ENCODE data around the gene LRRC75B.

LRRC75B gene

DNA sequence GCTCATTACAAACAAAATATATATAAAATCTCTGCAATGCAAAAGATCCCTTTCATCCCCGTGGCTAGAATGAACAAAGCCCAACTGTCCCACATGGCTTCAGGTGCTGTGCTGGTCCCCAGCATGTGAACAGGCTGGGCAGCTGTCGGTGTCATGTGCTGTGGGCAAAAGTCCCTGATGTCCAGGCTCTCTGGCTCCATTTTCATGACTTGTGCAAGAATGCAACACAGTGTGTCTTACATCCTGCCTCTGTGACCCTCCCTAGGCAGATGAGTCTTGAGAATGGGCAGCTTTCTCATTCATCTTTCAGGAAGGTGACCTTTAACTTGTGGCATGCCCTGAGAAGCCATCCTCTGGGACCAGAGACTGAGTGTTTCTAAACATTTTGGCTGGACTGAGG is 52.4 kb downstream of the LRRC75B start:
- in situ Hi-C loops (cut with HindIII; ENCODE audit: low sequenced_read_pairs), result no loop called here
- DNase-seq (ENCODE audit: low read depth), result no peak
- H3K4me3 ChIP-seq (ENCODE audit: low read depth, low read length), result no peak overlapping the region
- TF ChIP-seq, protein P1, sequence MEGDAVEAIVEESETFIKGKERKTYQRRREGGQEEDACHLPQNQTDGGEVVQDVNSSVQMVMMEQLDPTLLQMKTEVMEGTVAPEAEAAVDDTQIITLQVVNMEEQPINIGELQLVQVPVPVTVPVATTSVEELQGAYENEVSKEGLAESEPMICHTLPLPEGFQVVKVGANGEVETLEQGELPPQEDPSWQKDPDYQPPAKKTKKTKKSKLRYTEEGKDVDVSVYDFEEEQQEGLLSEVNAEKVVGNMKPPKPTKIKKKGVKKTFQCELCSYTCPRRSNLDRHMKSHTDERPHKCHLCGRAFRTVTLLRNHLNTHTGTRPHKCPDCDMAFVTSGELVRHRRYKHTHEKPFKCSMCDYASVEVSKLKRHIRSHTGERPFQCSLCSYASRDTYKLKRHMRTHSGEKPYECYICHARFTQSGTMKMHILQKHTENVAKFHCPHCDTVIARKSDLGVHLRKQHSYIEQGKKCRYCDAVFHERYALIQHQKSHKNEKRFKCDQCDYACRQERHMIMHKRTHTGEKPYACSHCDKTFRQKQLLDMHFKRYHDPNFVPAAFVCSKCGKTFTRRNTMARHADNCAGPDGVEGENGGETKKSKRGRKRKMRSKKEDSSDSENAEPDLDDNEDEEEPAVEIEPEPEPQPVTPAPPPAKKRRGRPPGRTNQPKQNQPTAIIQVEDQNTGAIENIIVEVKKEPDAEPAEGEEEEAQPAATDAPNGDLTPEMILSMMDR (IDR thresholded peaks at IDR 0.05; ENCODE audit: low read depth, low read length, missing control alignments), result no peak

DNA sequence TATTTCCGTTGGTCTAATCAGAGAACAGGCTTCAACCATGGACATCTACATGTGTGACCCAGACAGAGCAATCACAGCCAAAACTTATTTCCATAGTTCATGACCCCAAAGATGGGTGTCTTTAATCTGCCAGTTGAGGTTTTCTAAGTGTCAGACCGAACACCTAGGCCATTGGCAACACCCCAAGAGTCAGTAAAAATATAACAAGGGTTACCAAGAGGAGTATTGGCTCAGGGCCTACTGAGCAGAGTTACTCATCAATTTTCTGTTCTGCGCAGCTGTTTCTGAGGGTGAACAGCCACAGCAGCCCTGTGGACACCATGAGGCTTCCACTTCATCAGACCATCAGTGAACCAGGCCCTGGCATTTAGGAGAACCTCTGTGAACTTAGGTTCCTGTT is 56.8 kb downstream of the LRRC75B start:
- TF ChIP-seq, protein P1 (IDR thresholded peaks at IDR 0.05; ENCODE audit: low read depth, low read length, missing control alignments), result no peak
- no peak for DNase-seq (ENCODE audit: low read depth)
- H3K4me3 ChIP-seq (ENCODE audit: low read depth, low read length), result no peak overlapping the region
- in situ Hi-C loops (cut with HindIII; ENCODE audit: low sequenced_read_pairs), result no loop called here

Data from astrocyte of the cerebellum (primary cell).